Heart right ventricle (tissue), 16 donors: ENCODE data around the gene ANTXR1. TPM values are rescaled to one million over a fixed set of nuclear protein-coding genes. Genes with fewer than 3 reads are reported as not detected.

Source experiments
- ATAC-seq, 8 donors: fragments of 200-7000 bp; cut with Tn5 transposase; one replicate each; pipeline ENCODE4 v1.9.1; 2020; ENCODE audit warnings: mild to moderate bottlenecking in 8 of 8, moderate library complexity in 8 of 8, moderate number of reproducible peaks in 1 of 8
- DNase-seq, 2 donors: peaks; one replicate each; pipeline ENCODE4 v3.0.0-alpha.2; 2020
- H3K27ac ChIP-seq, 10 donors: fragments of 200-600 bp; sonication (generic) in 2 of 10; one replicate each; pipeline versions ENCODE4 v1.5.0 to v1.8.0; 2020 to 2022; ENCODE audit warnings: mild to moderate bottlenecking in 3 of 10
- H3K27me3 ChIP-seq, 7 donors: fragments of 200-600 bp; one replicate each; pipeline ENCODE4 v1.8.0; 2021 to 2022; ENCODE audit warnings: mild to moderate bottlenecking in 2 of 7
- H3K36me3 ChIP-seq, 9 donors: fragments of 200-600 bp; sonication (generic) in 1 of 9; one replicate each; pipeline versions ENCODE4 v1.5.0 to v1.8.0; 2020 to 2022; ENCODE audit warnings: mild to moderate bottlenecking in 2 of 9
- H3K4me1 ChIP-seq, 9 donors: fragments of 200-600 bp; sonication (generic) in 1 of 9; one replicate each; pipeline versions ENCODE4 v1.5.0 to v1.8.0; 2020 to 2022; ENCODE audit warnings: mild to moderate bottlenecking in 4 of 9
- H3K4me3 ChIP-seq, 10 donors: fragments of 200-600 bp; sonication (generic) in 2 of 10; one replicate each; pipeline versions ENCODE4 v1.5.0 to v1.8.0; 2020 to 2022; ENCODE audit warnings: mild to moderate bottlenecking in 7 of 10, moderate library complexity in 2 of 10
- H3K9me3 ChIP-seq, 11 donors: fragments of 200-600 bp in 10 of 11; sonication (generic) in 2 of 11; one replicate each; pipeline versions ENCODE4 v1.5.0 to v1.8.0; 2013 to 2022; ENCODE audit warnings: mild to moderate bottlenecking in 2 of 11, control low read depth in 1 of 11, moderate library complexity in 1 of 11
- CTCF ChIP-seq, 9 donors: fragments of 200-600 bp; sonication (generic) in 2 of 9; IDR thresholded peaks; one replicate each; pipeline versions ENCODE4 v1.5.0 to v1.8.0; 2021 to 2022; ENCODE audit warnings: antibody characterized with exemption in 9 of 9, mild to moderate bottlenecking in 5 of 9, moderate library complexity in 1 of 9
- WGBS, 2 donors: extraction: QIAGEN DNeasy Blood & Tissue Kit; methylation state at CpG; one replicate each; pipeline ENCODE4 v1.1.7; 2013; ENCODE audit warnings: inconsistent platforms in 1 of 2; 5-methylcytosine and 5-hydroxymethylcytosine counted together
- intact Hi-C, 10 donors: fragments of 100-400 bp; cut with DNase I; formaldehyde crosslinking; loops; one replicate each; pipeline versions ENCODE4 v1.11.1 to v1.14.2; 2022
- polyA plus RNA-seq, 2 donors: library from polyadenylated mRNA; stranded (reverse); fragments of 200-250 nt; gene quantifications; one replicate each; pipeline ENCODE4 v1.2.3, GENCODE V29; 2013
- total RNA-seq, 10 donors: library from RNA; stranded (reverse); fragmentation: NEBNext Ultra II Directional in 3 of 10; extraction: Animal tissue kit (Norgen Biotek cat#: 25700) in 3 of 10; gene quantifications; one replicate each; pipeline versions ENCODE4 v1.2.1 to v1.2.4, GENCODE V29; 2021 to 2023
- donor health status: Arrhythmogenic right ventricular cardiomyopathy.
- donor health status: ischemic (EF 13 %, LVEDD 7.1; RV severe dilation, severe dysfunction).
- donor health status: healthy with polysubstance abuse.
- donor health status: DM: no; HTN: yes; CAD: no.
- donor health status: DM: no; HTN: no; CAD: no.
- donor health status: ischemic (EF 25% LVEDD 6.9; RV normal size, moderate dysfunction).
- donor health status: ischemic (EF 25% LVEDD 5.7; RV mildly dilated, moderate dysfunction).
- donor health status: healthy.
- donor health status: DM: yes; HTN: yes; CAD: no.
- donor health status: Ischemic cardiomyopathy.
- donor health status: ischemic (EF 35%, LVEDD 5.7; RV mildly dilated, moderate dysfunction).
- donor health status: nonischemic (EF 11% LVEDD 7.7; RV severe dilation, severe dysfunction).
- donor health status: DM: yes; HTN: yes; CAD: no.
- donor health status: PGD.
- donor health status: ischemic (EF 29% LVEDD 5.4; RV normal size, mild dysfunction).
- donor health status: nonischemic (EF 23%, LVEDD 6.1; RV moderate dilation, normal function).

Gene ANTXR1
- total and polyA plus RNA-seq, 12 donors, result 8.9 to 33.1 (median 24.1) TPM

GRCh38 chr2:69001879-69002278, 11.1 kb upstream of the ANTXR1 start:
- no peak for ATAC-seq
- no peak for TF ChIP-seq CTCF (IDR thresholded peaks at IDR 0.05)
- Histone ChIP-seq H3K4me1 (peaks cover 0 to 6% (median 0%) of the 10 kb centered on the region in 9 donors), H3K9me3 (peaks cover 0 to 22% (median 6%) of the 10 kb centered on the region in 11 donors), H3K27ac (no peak overlapping the region), H3K4me3 (no peak overlapping the region), H3K27me3 (peaks cover 0 to 5% (median 0%) of the 10 kb centered on the region in 7 donors), H3K36me3 (no peaks in the 10 kb centered on the region)
- intact Hi-C loops, result no loop called here
- DNase-seq, result no peak

GRCh38 chr2:69003731-69004130, 9.2 kb upstream of the ANTXR1 start:
- Histone ChIP-seq H3K27me3 (peaks cover 0 to 5% (median 0%) of the 10 kb centered on the region in 7 donors), H3K36me3 (no peaks in the 10 kb centered on the region), H3K9me3 (peaks cover 0 to 22% (median 6%) of the 10 kb centered on the region in 11 donors), H3K4me3 (no peak overlapping the region), H3K4me1 (peaks cover 0 to 13% (median 0%) of the 10 kb centered on the region in 9 donors), H3K27ac (no peak overlapping the region)
- no peak for DNase-seq
- intact Hi-C loops, result no loop called here
- 86 to 90% methylated on average over 2 of the region's 2 CpGs for WGBS, 2 donors
- no peak for TF ChIP-seq CTCF (IDR thresholded peaks at IDR 0.05)
- ATAC-seq, result no peak

GRCh38 chr2:69007169-69007568, 5.8 kb upstream of the ANTXR1 start:
- peak in 3 of 8 donors; percentile 51 to 62 (median 55) for ATAC-seq
- H3K36me3 ChIP-seq, result no peaks in the 10 kb centered on the region
- peaks cover 0 to 5% (median under 1%) of the 10 kb centered on the region in 11 donors for H3K9me3 ChIP-seq
- H3K27ac ChIP-seq, result no peak overlapping the region
- no peak for TF ChIP-seq CTCF (IDR thresholded peaks at IDR 0.05)
- DNase-seq, result no peak
- intact Hi-C loops, result no loop called here
- peaks cover 0 to 7% (median 0%) of the 10 kb centered on the region in 7 donors for H3K27me3 ChIP-seq
- H3K4me1 ChIP-seq, result peaks cover 0 to 13% (median 0%) of the 10 kb centered on the region in 9 donors
- no peak overlapping the region for H3K4me3 ChIP-seq

- intact Hi-C loops, result no loop called here
- TF ChIP-seq CTCF (IDR thresholded peaks at IDR 0.05), result no peak
- Histone ChIP-seq H3K4me3 (no peak overlapping the region), H3K36me3 (no peaks in the 10 kb centered on the region), H3K4me1 (peaks cover 0 to 13% (median 0%) of the 10 kb centered on the region in 9 donors), H3K27ac (no peak overlapping the region), H3K27me3 (peaks cover 0 to 12% (median 0%) of the 10 kb centered on the region in 7 donors), H3K9me3 (peaks cover 0 to 1% (median 0%) of the 10 kb centered on the region in 11 donors)
- ATAC-seq (no peak), DNase-seq (no peak)
Observed at GRCh38 chr2:69007603-69008002, 5.4 kb upstream of the ANTXR1 start.
